Brain microvascular endothelial cell (primary cell): ENCODE measurements around the gene STK10.

Source experiments
- DNase-seq: peaks from one replicate; pipeline ENCODE4 v3.0.0-alpha.2; 2020
- H3K27ac ChIP-seq: fragments of 250-450 bp; sonication (Bioruptor Pico); 2 replicates; pipeline ENCODE4 v1.5.1; 2020; ENCODE audit warnings: mild to moderate bottlenecking, moderate library complexity
- H3K27me3 ChIP-seq: fragments of 250-450 bp; sonication (Bioruptor Pico); replicated peaks from 2 replicates; pipeline ENCODE4 v1.5.1; 2020; ENCODE audit warnings: mild to moderate bottlenecking
- H3K36me3 ChIP-seq: fragments of 250-450 bp; sonication (Bioruptor Pico); replicated peaks from 2 replicates; pipeline ENCODE4 v1.5.1; 2020; ENCODE audit warnings: mild to moderate bottlenecking
- H3K4me3 ChIP-seq: 2 replicates; pipeline ENCODE4 v1.5.1; 2011; ENCODE audit warnings: low read depth, mild to moderate bottlenecking, control low read depth, low read length, moderate library complexity
- in situ Hi-C: cut with HindIII; loops from 2 replicates; pipeline ENCODE4 v1.10.0; 2017; ENCODE audit warnings: low sequenced_read_pairs, low pct_ligation_motif_present
- TF ChIP-seq, protein P1 (sequence below): IDR thresholded peaks from 2 replicates; pipeline ENCODE4 v1.5.1; 2011; ENCODE audit warnings: low read depth, mild to moderate bottlenecking, moderate library complexity, low read length, control low read depth, inconsistent platforms; ENCODE audit errors: missing control alignments

STK10 gene

DNA sequence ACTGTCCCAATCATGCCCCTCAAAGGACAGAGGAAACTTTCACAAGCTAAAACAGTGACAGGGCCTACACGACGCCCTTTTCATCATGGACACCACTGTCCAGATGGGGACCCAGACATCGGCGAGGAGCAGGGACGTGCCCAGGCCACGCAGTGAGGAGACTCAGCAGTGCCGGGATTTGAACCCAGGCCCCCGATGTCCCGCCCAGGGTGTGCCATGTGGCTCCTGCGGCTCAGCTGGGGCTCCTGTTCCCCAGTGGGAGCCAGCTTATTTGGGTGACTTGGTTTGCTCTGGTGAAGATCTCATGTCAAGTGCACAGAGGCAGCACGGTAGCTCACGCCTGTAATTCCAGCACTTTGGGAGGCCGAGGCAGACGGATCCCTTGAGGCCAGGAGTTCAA lies 82.2 kb downstream of the STK10 start:
- Histone ChIP-seq H3K27ac (no peak overlapping the region), H3K27me3 (no peaks in the 10 kb centered on the region), H3K4me3 (no peak overlapping the region), H3K36me3 (peaks cover 31% of the 10 kb centered on the region)
- TF ChIP-seq, protein P1, sequence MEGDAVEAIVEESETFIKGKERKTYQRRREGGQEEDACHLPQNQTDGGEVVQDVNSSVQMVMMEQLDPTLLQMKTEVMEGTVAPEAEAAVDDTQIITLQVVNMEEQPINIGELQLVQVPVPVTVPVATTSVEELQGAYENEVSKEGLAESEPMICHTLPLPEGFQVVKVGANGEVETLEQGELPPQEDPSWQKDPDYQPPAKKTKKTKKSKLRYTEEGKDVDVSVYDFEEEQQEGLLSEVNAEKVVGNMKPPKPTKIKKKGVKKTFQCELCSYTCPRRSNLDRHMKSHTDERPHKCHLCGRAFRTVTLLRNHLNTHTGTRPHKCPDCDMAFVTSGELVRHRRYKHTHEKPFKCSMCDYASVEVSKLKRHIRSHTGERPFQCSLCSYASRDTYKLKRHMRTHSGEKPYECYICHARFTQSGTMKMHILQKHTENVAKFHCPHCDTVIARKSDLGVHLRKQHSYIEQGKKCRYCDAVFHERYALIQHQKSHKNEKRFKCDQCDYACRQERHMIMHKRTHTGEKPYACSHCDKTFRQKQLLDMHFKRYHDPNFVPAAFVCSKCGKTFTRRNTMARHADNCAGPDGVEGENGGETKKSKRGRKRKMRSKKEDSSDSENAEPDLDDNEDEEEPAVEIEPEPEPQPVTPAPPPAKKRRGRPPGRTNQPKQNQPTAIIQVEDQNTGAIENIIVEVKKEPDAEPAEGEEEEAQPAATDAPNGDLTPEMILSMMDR = no peak
- DNase-seq = no peak
- in situ Hi-C loops = no loop called here

DNA sequence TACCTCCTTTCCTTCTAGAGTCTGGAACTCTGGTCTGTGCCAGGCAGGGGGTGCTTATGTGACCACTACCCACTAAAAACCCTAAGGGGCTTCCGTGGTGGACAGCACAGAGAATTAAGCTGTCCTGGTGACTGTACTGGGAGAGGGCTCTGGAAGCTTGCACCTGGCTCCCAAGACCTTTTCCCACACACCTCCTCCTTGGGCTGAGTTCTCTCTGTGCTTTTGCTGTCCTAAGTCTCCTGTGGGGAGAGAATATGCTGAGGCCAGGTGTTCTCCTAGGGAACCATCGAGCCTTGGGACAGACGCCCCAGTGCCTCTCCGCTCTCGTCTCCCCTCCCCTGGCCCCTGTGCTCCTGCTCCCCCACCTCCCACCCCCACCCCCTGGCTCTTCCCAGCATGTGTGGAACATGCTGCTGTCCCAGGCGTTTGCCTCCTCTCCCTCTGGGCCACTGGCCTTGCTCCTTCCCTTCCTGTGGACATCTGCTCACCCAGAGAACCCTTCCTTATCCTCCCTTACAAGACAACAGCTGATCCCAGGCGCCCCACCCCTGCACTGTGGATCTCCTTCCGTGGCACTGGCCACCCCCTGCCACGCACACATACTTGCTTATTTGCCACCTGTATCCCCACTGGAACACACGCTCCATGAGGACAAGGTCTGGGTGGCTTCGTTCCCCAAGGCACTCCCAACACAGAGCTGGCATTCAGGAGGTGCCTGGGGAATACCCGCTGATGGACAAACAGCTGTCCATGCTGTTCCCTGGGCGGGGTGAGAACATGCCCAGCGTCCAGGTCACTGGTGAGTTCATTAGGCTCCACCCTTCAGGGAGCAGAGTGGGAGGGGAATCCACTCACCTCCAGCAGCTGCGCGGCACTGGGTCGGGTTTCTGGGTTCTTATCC lies 83.0 kb downstream of the STK10 start:
- no peaks in the 10 kb centered on the region for H3K27me3 ChIP-seq
- peaks cover 32% of the 10 kb centered on the region for H3K36me3 ChIP-seq
- no peak for DNase-seq
- in situ Hi-C loops = no loop called here
- TF ChIP-seq, protein P1 = no peak
- H3K4me3 ChIP-seq = no peak overlapping the region
- no peak overlapping the region for H3K27ac ChIP-seq

DNA sequence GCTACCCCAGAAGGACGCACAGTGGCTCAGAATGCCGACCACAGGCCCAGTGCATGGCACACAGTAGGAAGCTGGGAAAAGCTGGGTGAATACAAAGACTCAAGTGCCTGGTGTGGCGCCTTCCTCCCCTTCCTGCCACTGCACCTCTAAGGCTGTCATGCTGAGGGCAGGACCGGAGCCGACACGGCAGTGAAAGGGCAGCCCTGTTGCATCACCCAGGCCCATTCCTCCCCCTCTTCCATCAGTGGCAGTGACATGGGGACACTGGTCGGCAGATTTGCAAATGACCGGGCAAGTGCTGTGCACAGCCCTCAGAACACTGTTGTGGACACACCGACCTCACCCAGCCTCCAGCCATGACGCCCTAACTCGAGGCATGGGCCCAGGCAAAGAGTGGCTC lies 84.0 kb downstream of the STK10 start:
- Histone ChIP-seq H3K27ac (peak overlapping the region; percentile 95), H3K36me3 (peaks cover 32% of the 10 kb centered on the region), H3K27me3 (no peaks in the 10 kb centered on the region), H3K4me3 (no peak overlapping the region)
- DNase-seq = no peak
- TF ChIP-seq, protein P1 = no peak
- in situ Hi-C loops = no loop called here

DNA sequence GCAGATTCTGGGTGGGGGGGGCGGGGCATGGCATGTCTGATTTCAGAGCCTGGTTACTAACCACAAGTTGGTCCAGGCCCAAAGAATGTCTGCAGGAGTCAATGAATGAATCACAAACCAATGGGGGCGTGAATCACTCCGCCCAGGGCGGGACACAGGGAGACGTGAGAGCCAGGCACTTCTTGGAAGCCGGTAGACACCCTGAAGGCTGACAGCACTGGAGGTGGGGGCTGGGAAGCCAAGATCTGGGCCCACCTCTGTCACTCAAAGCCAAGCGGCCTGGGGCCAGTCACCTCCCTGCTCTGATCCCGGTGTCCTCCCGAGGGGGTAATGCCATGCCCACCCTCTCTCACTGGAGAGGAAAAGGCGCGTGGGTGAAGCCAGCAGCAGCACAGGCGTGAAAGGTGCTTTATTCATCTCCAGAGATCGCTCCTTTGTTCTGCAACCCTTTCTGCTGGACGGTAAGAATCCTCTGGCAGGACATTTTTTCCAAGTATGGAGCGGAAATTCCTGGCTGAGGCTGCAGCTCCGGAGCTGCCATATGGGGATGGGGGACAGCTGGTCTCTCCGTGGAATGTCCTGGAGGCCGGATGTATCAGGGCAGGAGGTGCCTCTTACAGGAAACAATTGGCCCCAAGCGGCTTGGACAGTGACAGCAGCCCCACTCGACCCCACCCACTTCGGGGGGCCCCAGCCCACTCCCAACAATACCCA lies 85.0 kb downstream of the STK10 start:
- Histone ChIP-seq H3K27ac (peak overlapping the region; percentile 95), H3K36me3 (peaks cover 32% of the 10 kb centered on the region)
- in situ Hi-C loops = no loop called here

DNA sequence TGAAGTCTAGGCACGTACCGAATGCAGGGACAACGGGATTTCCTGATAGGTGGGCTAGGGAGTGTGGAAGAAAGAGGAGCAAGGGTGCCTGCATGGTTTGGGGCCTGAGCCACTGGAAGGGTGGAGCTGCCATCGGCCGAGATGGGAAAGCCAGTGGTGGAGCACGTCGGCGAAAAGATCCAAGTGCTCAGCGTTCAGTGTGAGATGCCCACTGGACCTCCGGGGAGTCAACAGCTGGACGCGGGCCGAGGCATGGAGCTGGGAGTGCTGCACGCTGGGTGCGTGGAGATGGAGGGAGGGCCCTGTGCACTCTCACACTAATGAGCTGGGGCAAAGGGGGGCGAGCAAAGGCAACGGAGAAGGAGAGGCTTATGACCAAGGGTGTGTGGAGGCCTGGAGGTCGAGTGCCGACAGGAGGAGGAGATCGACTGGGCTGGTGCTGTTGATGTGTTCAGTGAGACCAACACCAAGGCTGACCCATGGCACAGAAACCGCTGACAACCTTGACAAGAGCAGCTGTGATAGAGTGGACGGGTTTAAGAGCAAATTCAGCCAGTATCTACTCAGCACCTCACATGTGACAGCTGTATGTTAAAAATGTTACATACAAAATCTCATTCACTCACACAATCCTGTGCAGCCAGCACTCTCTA lies 85.7 kb downstream of the STK10 start:
- H3K27ac ChIP-seq = peak overlapping the region; percentile 38
- in situ Hi-C loops = no loop called here
- TF ChIP-seq, protein P1 = no peak
- H3K27me3 ChIP-seq = no peaks in the 10 kb centered on the region
- no peak for DNase-seq
- no peak overlapping the region for H3K4me3 ChIP-seq
- peaks cover 32% of the 10 kb centered on the region for H3K36me3 ChIP-seq

More for the DNA sequence above, 85.0 kb downstream of the STK10 start:
- TF ChIP-seq, protein P1 = no peak
- Histone ChIP-seq H3K4me3 (peak overlapping the region; percentile 46), H3K27me3 (no peaks in the 10 kb centered on the region)
- DNase-seq = peak; percentile 98
